Measurements from ENCODE around the gene WLS.

DNA sequence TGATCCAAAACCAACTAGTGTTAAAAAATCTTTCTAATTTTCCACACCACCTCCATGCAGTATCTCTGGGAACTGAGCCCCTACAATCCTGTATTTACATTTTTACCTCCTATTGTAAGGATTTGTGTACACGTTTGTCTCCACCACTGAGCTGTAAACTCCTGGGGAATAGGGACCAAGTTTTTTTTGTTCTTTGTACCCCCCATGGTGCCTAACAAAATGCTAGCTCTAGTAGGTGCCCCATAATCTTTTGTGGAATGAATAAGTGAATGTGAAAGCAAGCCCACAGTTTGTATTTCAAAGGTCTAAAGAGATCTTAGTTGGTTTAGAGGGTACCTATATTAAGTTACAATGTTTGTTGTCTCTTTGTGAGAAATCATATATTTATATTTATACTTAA lies 879 bp upstream of the WLS start:
- TF ChIP-seq, protein P1, sequence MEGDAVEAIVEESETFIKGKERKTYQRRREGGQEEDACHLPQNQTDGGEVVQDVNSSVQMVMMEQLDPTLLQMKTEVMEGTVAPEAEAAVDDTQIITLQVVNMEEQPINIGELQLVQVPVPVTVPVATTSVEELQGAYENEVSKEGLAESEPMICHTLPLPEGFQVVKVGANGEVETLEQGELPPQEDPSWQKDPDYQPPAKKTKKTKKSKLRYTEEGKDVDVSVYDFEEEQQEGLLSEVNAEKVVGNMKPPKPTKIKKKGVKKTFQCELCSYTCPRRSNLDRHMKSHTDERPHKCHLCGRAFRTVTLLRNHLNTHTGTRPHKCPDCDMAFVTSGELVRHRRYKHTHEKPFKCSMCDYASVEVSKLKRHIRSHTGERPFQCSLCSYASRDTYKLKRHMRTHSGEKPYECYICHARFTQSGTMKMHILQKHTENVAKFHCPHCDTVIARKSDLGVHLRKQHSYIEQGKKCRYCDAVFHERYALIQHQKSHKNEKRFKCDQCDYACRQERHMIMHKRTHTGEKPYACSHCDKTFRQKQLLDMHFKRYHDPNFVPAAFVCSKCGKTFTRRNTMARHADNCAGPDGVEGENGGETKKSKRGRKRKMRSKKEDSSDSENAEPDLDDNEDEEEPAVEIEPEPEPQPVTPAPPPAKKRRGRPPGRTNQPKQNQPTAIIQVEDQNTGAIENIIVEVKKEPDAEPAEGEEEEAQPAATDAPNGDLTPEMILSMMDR (IDR thresholded peaks at IDR 0.05), result no peak
- no peak for TF ChIP-seq EZH2 (IDR thresholded peaks at IDR 0.05; ENCODE audit: borderline replicate concordance, insufficient read depth, low read depth, low read length, poor library complexity, severe bottlenecking)

All from B cell (primary cell).